ENCODE data around the gene PREX1.

GRCh38 chr20:48766961-48767960 lies 60.5 kb downstream of the PREX1 start:
- TF ChIP-seq CTCF (conservative IDR thresholded peaks at IDR 0.05; ENCODE audit: low read length), result no peak
- TF ChIP-seq EZH2phosphoT487 (IDR thresholded peaks at IDR 0.05; ENCODE audit: borderline replicate concordance, low read depth, low read length), result no peak

Data from OCI-LY7 (cell line).